Measurements from ENCODE around the gene PDPR. TPM values are rescaled to one million over a fixed set of nuclear protein-coding genes. Genes with fewer than 3 reads are reported as not detected.
"Not testable (repeated sequence)": the region's sequence is repeated elsewhere in the genome, so short reads cannot be mapped to it uniquely, and the experiment has no call there.

The PDPR gene
- total and polyA plus RNA-seq, 2 of the 4 experiments (the other 2 are of a cell fraction) = 12.2 to 19.4 TPM

GRCh38 chr16:70118776-70119175, 4.6 kb downstream of the PDPR start:
- H4K8ac ChIP-seq (ENCODE audit: low read depth in 2 of 2, low read length in 2 of 2); H3K4ac ChIP-seq (ENCODE audit: low read depth, low read length); H3K9me1 ChIP-seq (ENCODE audit: insufficient read depth, low read length); H4K20me1 ChIP-seq (ENCODE audit: insufficient read depth, low read length); dilution Hi-C loops (cut with HindIII; ENCODE audit: low sequenced_read_pairs, unreplicated experiment); H2AK9ac ChIP-seq (replicated peaks; ENCODE audit: low read depth, low read length, poor library complexity); DNase-seq; ATAC-seq (ENCODE audit: low read depth); H3K56ac ChIP-seq (ENCODE audit: extremely low read depth, insufficient read depth, low read length); H3K23ac ChIP-seq (ENCODE audit: low read depth, low read length); H4K91ac ChIP-seq (ENCODE audit: insufficient read depth, low read depth, low read length); BruUV-seq (replicated peaks); H3K4me2 ChIP-seq (ENCODE audit: low read depth, low read length); H3K27me3 ChIP-seq (ENCODE audit: control insufficient read depth, insufficient read depth, low read length); POLR2A ChIA-PET (ENCODE audit: unreplicated experiment); H2AFZ ChIP-seq (replicated peaks; ENCODE audit: low read length, poor library complexity); H3K27ac ChIP-seq (ENCODE audit: insufficient read depth, low read length); H3K4me1 ChIP-seq (ENCODE audit: control insufficient read depth, insufficient read depth, low read length); H3K9me3 ChIP-seq (ENCODE audit: control insufficient read depth, insufficient read depth, low read length); H2BK120ac ChIP-seq (ENCODE audit: low read depth, low read length); H4K5ac ChIP-seq (ENCODE audit: low read depth, low read length); intact Hi-C loops (cut with micrococcal nuclease); H2AK5ac ChIP-seq (ENCODE audit: low read depth, low read length); in situ Hi-C loops (cut with MboI; ENCODE audit: low sequenced_read_pairs); H3K14ac ChIP-seq (replicated peaks; ENCODE audit: low read depth, low read length); H2BK15ac ChIP-seq (ENCODE audit: low read depth, low read length); H3K18ac ChIP-seq (ENCODE audit: low read depth, low read length); H2BK5ac ChIP-seq (ENCODE audit: low read depth, low read length, poor library complexity, severe bottlenecking); H3K4me3 ChIP-seq (ENCODE audit: insufficient read depth, low read depth, low read length); H2BK20ac ChIP-seq (ENCODE audit: low read depth, low read length); H3K9ac ChIP-seq (ENCODE audit: low read depth, low read length); CTCF ChIA-PET: not testable (repeated sequence)
- no CpG with 5 or more reads among the region's 3 CpGs for WGBS, 2 experiments (ENCODE audit: extremely low coverage in 2 of 2, insufficient read length in 1 of 2)
- Histone ChIP-seq H3K79me1 (ENCODE audit: low read depth in 1 of 2, low read length in 2 of 2) (peaks cover 3 to 31% of the 10 kb centered on the region in 2 experiments; a peak in 3 of 4 replicates), H3K36me3 (ENCODE audit: control insufficient read depth, insufficient read depth, low read length) (peaks cover 11% of the 10 kb centered on the region)

DNA sequence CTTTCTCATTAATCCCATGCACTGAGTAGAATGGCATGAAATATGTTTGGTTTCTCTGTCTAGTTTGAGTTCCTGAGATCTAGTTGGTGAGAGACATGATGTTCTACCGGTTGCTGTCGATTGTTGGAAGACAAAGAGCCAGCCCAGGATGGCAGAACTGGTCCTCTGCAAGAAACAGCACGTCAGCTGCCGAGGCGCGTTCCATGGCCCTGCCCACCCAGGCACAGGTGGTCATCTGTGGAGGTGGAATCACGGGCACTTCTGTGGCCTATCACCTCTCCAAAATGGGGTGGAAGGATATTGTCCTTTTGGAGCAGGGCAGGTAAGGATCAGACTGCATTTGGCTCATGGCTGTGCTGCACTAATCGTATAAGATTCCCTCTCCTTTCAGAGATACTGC, 6.3 kb downstream of the PDPR start:
- H3K14ac ChIP-seq (replicated peaks; ENCODE audit: low read depth, low read length); H2BK20ac ChIP-seq (ENCODE audit: low read depth, low read length); H3K4me1 ChIP-seq (ENCODE audit: control insufficient read depth, insufficient read depth, low read length); H4K20me1 ChIP-seq (ENCODE audit: insufficient read depth, low read length); H3K9me3 ChIP-seq (ENCODE audit: control insufficient read depth, insufficient read depth, low read length); CTCF ChIA-PET; H3K27me3 ChIP-seq (ENCODE audit: control insufficient read depth, insufficient read depth, low read length); H2AK9ac ChIP-seq (replicated peaks; ENCODE audit: low read depth, low read length, poor library complexity); ATAC-seq (ENCODE audit: low read depth); H3K9ac ChIP-seq (ENCODE audit: low read depth, low read length); H2BK120ac ChIP-seq (ENCODE audit: low read depth, low read length); BruUV-seq (replicated peaks); H2AFZ ChIP-seq (replicated peaks; ENCODE audit: low read length, poor library complexity); H4K8ac ChIP-seq (ENCODE audit: low read depth in 2 of 2, low read length in 2 of 2); intact Hi-C loops (cut with micrococcal nuclease); DNase-seq; H3K4me2 ChIP-seq (ENCODE audit: low read depth, low read length); H4K91ac ChIP-seq (ENCODE audit: insufficient read depth, low read depth, low read length); H3K9me1 ChIP-seq (ENCODE audit: insufficient read depth, low read length); H4K5ac ChIP-seq (ENCODE audit: low read depth, low read length); H3K4ac ChIP-seq (ENCODE audit: low read depth, low read length); H2BK5ac ChIP-seq (ENCODE audit: low read depth, low read length, poor library complexity, severe bottlenecking); POLR2A ChIA-PET (ENCODE audit: unreplicated experiment); H2BK15ac ChIP-seq (ENCODE audit: low read depth, low read length); H3K23ac ChIP-seq (ENCODE audit: low read depth, low read length); H3K27ac ChIP-seq (ENCODE audit: insufficient read depth, low read length); H3K4me3 ChIP-seq (ENCODE audit: insufficient read depth, low read depth, low read length); in situ Hi-C loops (cut with MboI; ENCODE audit: low sequenced_read_pairs); H3K18ac ChIP-seq (ENCODE audit: low read depth, low read length); H2AK5ac ChIP-seq (ENCODE audit: low read depth, low read length); H3K56ac ChIP-seq (ENCODE audit: extremely low read depth, insufficient read depth, low read length); dilution Hi-C loops (cut with HindIII; ENCODE audit: low sequenced_read_pairs, unreplicated experiment): not testable (repeated sequence)
- no CpG with 5 or more reads among the region's 8 CpGs for WGBS, 2 experiments (ENCODE audit: extremely low coverage in 2 of 2, insufficient read length in 1 of 2)
- Histone ChIP-seq H3K36me3 (ENCODE audit: control insufficient read depth, insufficient read depth, low read length) (peaks cover 11% of the 10 kb centered on the region), H3K79me1 (ENCODE audit: low read depth in 1 of 2, low read length in 2 of 2) (peaks cover 3 to 20% of the 10 kb centered on the region in 2 experiments; a peak in 3 of 4 replicates)
